ENCODE measurements around the gene FCHSD2.

GRCh38 chr11:72971192-72971967 is 170.7 kb downstream of the FCHSD2 start:
- TF ChIP-seq CTCF (IDR thresholded peaks at IDR 0.05 in 8 of 11, conservative IDR thresholded peaks at IDR 0.05 in 3 of 11) (no peak), POLR2AphosphoS5 (IDR thresholded peaks at IDR 0.05) (no peak)
